Stimulated activated CD4-positive, alpha-beta T cell treated with anti-CD3 and anti-CD28 coated beads, Interleukin-12 subunit alpha, Interleukin-12 subunit beta, amount 100 ng/mL, for 24 hours (primary cell): Measurements from ENCODE around the gene RNF187.
"Not testable (repeated sequence)": the region's sequence is repeated elsewhere in the genome, so short reads cannot be mapped to it uniquely, and the experiment has no call there.

Experiments used
- DNase-seq, 2 experiments: peaks; one replicate each; pipeline ENCODE4 v3.0.0-alpha.2; 2020; ENCODE audit warnings: low read depth in 2 of 2

RNF187 gene

GRCh38 chr1:228459091-228459993 is 27.8 kb upstream of the RNF187 start:
- peak; percentile 3 to 56 for DNase-seq

DNA sequence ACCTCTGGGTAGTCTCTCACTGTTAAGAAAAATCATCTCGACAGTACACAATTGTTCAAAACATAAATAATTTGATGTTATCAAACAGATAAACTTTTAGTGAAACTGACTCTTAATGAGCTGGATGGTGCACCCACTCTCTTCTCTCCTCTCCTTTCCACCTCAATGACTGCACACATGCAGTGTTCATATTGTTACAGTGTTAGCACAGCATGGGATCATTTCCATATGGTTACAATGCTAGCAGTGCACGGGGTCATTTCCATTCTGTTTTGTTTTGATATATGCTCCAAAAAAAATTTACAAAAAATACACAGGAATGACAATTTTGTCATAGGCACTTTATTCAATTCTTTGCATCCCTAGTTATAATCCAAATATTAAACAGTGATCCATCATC is 26.4 kb upstream of the RNF187 start:
- no peak for DNase-seq

DNA sequence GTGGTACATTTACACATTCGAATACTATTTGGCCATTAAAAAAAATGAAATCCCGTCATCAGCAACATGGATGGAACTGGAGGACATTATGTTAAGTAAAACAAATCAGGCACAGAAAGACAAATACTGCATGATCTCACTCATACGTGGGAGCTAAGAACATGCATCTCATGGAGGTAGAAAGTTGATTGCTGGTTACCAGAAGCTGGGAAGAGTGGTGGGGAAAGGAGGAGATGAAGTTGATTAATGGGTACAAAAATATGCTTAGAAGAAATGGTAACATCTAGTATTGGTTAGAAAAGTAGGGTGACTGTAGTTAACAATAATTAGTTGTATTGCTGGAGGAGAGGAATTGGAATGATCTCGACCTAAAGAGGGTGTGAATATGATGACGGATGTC is 24.6 kb upstream of the RNF187 start:
- DNase-seq, result no peak

- no peak for DNase-seq
Measured at GRCh38 chr1:228463009-228463558, 24.1 kb upstream of the RNF187 start.

GRCh38 chr1:228463559-228464455 is 23.4 kb upstream of the RNF187 start:
- DNase-seq, result peak in 1 of 2 experiments; percentile 64

- peak; percentile 70 to 79 for DNase-seq
Measured at GRCh38 chr1:228464487-228464983, 22.6 kb upstream of the RNF187 start.

GRCh38 chr1:228465141-228465540 is 22.0 kb upstream of the RNF187 start:
- DNase-seq, result no peak

- no peak for DNase-seq
Measured at GRCh38 chr1:228465571-228466146, 21.5 kb upstream of the RNF187 start.

- DNase-seq, result not testable (repeated sequence)
Measured at GRCh38 chr1:228468188-228468587, 19.0 kb upstream of the RNF187 start.

DNA sequence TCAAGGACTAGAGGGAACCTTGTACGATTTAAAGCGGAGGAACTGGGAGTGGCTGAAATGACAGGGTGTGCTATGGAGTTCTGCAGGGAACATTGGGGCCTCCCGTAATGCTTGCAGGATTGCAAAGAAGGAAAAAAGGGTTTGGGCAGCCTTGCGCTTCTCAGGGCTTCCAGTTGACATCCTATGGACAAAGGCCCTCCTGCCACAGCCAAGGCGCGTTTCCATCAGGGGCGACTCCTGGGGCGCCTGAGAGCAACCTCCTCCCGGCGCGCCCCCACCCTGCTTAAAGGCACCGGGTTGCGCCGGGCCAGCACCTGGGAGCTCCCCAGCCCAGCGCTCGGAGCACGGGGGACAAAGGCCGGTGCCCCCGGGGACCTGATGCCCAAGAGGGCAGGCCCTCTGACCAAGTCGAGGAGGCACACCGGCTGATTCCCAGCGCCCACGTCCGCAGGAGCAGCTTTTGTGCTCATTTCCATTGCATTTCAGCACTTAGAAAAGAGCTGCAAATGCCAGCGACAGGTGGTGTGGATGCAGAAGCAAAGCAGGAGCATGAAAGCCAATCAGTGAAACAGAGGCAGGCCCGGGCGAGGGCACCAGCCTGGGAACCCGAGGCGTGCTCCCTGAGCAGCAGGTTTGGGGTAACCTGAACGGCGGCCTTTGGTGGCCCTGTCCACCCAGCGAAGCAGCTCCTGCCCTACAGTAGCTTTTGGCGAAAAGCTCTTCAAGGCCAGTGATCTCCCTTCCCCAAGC is 17.6 kb upstream of the RNF187 start:
- DNase-seq, result no peak

GRCh38 chr1:228471154-228471761 is 15.9 kb upstream of the RNF187 start:
- no peak for DNase-seq

GRCh38 chr1:228471762-228472398 is 15.3 kb upstream of the RNF187 start:
- no peak for DNase-seq

- DNase-seq, result no peak
Measured at GRCh38 chr1:228472655-228473054, 14.5 kb upstream of the RNF187 start.

DNA sequence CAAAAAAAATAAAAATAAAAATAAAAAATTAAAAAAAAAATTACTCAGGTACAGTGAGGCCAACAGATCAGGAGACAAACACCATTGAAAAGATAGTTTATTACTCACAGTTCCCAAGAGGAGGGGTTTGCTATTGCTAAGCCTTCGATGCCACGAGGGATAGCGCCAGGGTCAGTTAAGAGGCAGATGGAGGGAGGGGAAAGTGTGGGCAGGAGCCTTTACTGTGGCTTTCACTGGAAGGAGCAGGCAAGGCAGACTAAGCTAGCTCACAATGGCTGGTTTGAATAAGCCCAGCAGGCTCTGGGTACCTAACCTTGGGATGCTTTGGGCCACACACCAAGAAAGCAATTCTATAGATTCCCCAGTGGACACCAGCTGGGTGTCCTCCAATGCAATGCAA is 12.7 kb upstream of the RNF187 start:
- DNase-seq, result no peak

DNA sequence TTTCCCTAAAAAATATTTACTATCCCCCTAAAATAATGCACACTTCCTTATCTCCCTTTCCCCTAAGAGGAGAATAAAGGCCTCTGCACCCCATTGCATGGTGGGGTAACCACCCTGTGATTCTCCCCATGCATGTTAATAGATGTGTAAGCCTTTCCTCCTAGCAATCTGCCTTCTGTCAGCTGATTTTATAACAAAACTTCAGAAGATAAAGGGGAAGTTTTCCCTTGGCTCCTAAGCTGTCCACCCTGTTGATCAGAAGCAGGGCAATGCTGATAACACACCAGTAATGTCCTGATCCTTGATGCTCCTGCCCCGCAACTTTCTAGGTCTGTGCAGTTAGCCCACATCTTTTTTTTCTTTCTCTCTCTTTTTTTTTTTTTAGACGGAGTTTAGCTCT is 11.4 kb upstream of the RNF187 start:
- no peak for DNase-seq

DNA sequence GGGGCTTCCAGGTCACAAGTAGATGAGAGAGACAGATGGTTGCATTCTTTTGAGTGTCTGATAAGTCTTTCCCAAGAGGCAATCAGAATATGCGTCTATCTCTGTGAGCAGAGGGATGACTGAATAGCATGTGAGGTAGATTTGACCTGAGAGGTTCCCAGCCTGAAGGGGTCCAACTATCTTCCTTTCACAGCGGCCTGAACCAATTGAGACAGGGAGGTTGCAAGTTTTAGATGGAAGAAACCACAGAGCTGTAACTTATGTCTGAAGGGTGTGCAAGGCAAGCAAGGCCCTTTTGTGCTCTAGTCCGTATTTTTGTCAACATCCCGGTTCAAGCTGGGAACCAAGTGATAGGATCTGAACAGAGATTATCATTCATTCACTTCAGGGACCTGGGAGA is 9.9 kb upstream of the RNF187 start:
- no peak for DNase-seq

DNA sequence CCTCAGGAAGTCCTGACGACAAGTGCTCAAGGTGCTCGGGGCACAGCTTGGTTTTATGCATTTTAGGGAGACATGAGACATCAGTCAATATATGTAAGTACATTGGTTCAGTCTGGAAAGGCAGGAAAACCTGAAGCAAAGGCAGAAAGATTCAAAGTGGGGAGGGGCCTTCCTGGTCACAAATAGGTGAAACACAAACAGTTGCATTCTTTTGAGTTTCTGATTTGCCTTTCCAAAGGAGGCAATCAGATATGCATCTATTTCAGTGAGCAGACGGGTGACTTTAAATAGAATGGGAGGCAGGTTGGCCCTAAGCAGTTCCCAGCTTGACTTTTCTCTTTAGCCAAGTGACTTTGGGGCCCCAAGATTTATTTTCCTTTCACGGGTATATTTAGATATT is 8.9 kb upstream of the RNF187 start:
- no peak for DNase-seq

DNA sequence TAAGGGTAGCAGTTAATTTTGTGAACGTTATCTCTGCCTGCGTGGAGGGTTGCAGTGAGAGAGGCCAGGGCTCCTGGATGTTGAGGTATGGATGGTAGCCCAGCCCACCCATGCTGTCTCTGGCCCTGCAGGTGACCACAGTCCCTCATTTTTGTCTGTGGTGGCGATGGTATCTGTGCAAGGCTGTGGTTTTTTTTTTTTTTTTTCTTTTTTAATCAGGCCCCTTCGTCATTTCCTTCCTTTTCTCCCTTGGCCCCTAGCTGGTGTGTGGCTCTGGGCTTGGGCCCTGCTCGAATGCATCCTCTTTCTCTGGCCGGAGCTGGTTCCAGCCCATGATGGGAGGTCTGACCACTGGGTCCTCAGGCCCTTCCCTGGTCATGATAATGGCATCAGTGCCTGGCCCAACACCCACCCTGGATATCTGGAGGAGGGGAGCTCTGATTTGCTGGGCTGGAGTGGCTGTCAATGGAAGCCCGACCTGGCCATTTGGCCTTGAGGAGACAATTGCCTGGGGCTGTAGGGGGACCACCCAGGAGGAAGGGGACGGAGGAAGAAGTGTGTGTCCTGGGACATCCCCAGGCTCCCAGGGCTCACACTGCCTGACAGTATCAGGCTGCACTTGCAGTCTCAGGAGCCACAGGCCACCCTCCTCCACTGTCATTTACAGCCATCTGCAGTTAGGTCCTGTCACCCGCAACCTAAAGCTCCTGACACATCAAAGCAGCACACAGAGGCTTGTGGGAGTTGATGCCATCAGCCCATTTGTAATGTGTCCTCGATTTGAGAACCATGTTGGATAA is 8.1 kb upstream of the RNF187 start:
- no peak for DNase-seq

DNA sequence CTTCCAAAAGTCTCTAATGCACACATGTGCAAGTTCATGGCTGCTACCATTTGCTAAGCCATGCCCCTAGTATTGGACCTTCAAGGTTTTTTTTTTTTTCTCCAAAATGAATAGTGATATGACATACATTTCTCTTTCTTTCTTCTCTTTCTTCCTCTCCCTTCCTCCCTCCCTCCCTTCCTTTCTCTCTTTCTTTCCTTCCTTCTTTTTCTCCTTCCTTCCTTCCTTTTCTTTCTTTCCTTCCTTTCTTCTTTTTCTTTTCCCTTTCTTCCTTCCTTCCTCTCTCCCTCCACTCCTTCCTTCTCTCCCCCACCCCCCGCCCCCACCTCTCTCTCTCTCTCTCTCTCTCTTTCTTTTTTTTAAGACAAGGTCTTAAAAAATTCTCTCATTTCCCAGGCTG is 3.4 kb upstream of the RNF187 start:
- DNase-seq, result no peak
